ACC112 (cell line): ENCODE results near the gene ACY1.
"Not testable (repeated sequence)": the region's sequence is repeated elsewhere in the genome, so short reads cannot be mapped to it uniquely, and the experiment has no call there.

ENCODE experiments used
- H2AFZ ChIP-seq: fragments of 200-600 bp; sonication (generic); one replicate; pipeline ENCODE4 v1.6.0; 2017; ENCODE audit warnings: antibody characterized with exemption, low read length; ENCODE audit not compliant: unreplicated experiment
- H3K27ac ChIP-seq: fragments of 200-600 bp; sonication (generic); 2 replicates; pipeline ENCODE4 v1.5.1; 2014; ENCODE audit warnings: low read depth, mild to moderate bottlenecking, antibody characterized with exemption, low read length, moderate library complexity
- H3K27me3 ChIP-seq: fragments of 200-600 bp; sonication (generic); 2 replicates; pipeline ENCODE4 v1.6.1; 2014; ENCODE audit warnings: mild to moderate bottlenecking, antibody characterized with exemption, low read length, moderate library complexity, mixed read lengths; ENCODE audit not compliant: insufficient read depth
- H3K36me3 ChIP-seq: fragments of 200-600 bp; sonication (generic); 2 replicates; pipeline ENCODE4 v1.6.1; 2016; ENCODE audit warnings: mild to moderate bottlenecking, antibody characterized with exemption, low read length, moderate library complexity, mixed read lengths; ENCODE audit not compliant: insufficient read depth
- H3K4me1 ChIP-seq: fragments of 200-600 bp; sonication (generic); one replicate; pipeline ENCODE4 v1.6.1; 2016; ENCODE audit warnings: low read length, mixed read lengths; ENCODE audit not compliant: insufficient read depth, unreplicated experiment, control insufficient read depth
- H3K4me3 ChIP-seq: fragments of 200-600 bp; sonication (generic); 2 replicates; pipeline ENCODE4 v1.5.1; 2014; ENCODE audit warnings: mild to moderate bottlenecking, low read depth, low read length
- H3K79me2 ChIP-seq: fragments of 200-600 bp; sonication (generic); one replicate; pipeline ENCODE4 v1.6.0; 2016; ENCODE audit warnings: low read length; ENCODE audit not compliant: control insufficient read depth, unreplicated experiment, insufficient read depth

ACY1 gene

GRCh38 chr3:52032702-52033408 lies 49.5 kb downstream of the ACY1 start:
- Histone ChIP-seq H3K27ac (no peak overlapping the region), H3K36me3 (no peaks in the 10 kb centered on the region), H3K4me1 (peaks cover 9% of the 10 kb centered on the region), H3K79me2 (no peaks in the 10 kb centered on the region), H3K4me3 (no peak overlapping the region), H3K27me3 (no peaks in the 10 kb centered on the region), H2AFZ (no peak overlapping the region)

GRCh38 chr3:52033748-52034147 lies 50.4 kb downstream of the ACY1 start:
- not testable (repeated sequence) for H3K4me3 ChIP-seq, H3K27me3 ChIP-seq, H3K79me2 ChIP-seq, H3K36me3 ChIP-seq, H2AFZ ChIP-seq, H3K4me1 ChIP-seq, H3K27ac ChIP-seq

DNA sequence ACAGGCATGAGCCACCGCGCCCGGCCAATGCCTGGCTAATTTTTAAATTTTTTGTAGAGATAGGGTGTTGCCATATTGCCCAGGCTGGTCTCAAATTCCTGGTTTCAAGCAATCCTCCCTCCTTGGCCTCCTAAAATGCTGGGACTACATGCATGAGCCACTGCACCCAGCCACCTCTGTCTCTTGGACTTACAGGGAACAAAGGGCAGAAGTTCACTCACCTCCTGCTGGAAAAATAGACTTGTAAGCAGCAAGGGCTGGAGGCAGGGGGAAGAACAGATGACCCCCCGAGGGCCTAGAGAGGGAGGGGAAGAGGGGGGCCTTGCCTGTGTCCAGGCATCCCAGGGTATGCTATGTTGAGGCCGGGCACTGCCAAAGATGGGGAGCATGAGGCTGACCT lies 50.9 kb downstream of the ACY1 start:
- Histone ChIP-seq H3K36me3 (no peaks in the 10 kb centered on the region), H3K27me3 (no peaks in the 10 kb centered on the region), H3K4me1 (peaks cover 4% of the 10 kb centered on the region), H3K79me2 (no peaks in the 10 kb centered on the region), H3K27ac (no peak overlapping the region), H2AFZ (no peak overlapping the region), H3K4me3 (no peak overlapping the region)

GRCh38 chr3:52034651-52035050 lies 51.3 kb downstream of the ACY1 start:
- H3K36me3 ChIP-seq, result no peaks in the 10 kb centered on the region
- H3K4me3 ChIP-seq, result no peak overlapping the region
- H2AFZ ChIP-seq, result no peak overlapping the region
- peaks cover 4% of the 10 kb centered on the region for H3K4me1 ChIP-seq
- H3K27ac ChIP-seq, result no peak overlapping the region
- H3K79me2 ChIP-seq, result no peaks in the 10 kb centered on the region
- H3K27me3 ChIP-seq, result no peaks in the 10 kb centered on the region

DNA sequence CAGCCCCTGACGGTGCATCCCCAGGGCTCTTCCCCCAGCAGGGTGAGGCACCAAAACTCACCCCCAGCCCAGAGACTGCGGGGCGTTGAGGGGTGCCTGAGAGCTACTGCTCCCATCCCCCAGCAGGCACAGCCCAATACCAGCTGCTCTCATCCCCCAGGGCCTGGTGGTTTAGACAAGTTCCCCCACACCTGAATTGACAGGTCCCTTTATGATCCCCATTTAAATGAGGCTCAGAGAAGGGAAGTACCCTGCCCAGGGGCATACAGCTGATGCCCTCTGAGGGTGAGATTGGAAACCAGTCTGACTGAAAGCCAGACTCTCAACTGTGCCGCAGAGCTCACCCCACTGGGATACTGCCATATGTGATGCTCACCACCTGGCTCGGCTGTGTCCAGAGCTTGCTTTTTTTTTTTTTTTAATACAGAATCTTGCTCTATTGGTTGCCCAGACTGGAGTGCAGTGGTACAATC lies 52.9 kb downstream of the ACY1 start:
- Histone ChIP-seq H3K27me3 (no peaks in the 10 kb centered on the region), H3K4me3 (no peak overlapping the region), H3K36me3 (no peaks in the 10 kb centered on the region), H3K79me2 (no peaks in the 10 kb centered on the region), H3K27ac (no peak overlapping the region), H3K4me1 (peaks cover 4% of the 10 kb centered on the region), H2AFZ (no peak overlapping the region)

GRCh38 chr3:52036829-52037228 lies 53.5 kb downstream of the ACY1 start:
- no peaks in the 10 kb centered on the region for H3K27me3 ChIP-seq
- H3K27ac ChIP-seq, result no peak overlapping the region
- H2AFZ ChIP-seq, result no peak overlapping the region
- no peak overlapping the region for H3K4me3 ChIP-seq
- no peaks in the 10 kb centered on the region for H3K36me3 ChIP-seq
- H3K79me2 ChIP-seq, result no peaks in the 10 kb centered on the region
- peaks cover 4% of the 10 kb centered on the region for H3K4me1 ChIP-seq

- Histone ChIP-seq H2AFZ (no peak overlapping the region), H3K79me2 (no peaks in the 10 kb centered on the region), H3K4me3 (no peak overlapping the region), H3K36me3 (no peaks in the 10 kb centered on the region), H3K27ac (no peak overlapping the region), H3K27me3 (no peaks in the 10 kb centered on the region), H3K4me1 (peaks cover 4% of the 10 kb centered on the region)
Measured at GRCh38 chr3:52037291-52037690, 54.0 kb downstream of the ACY1 start.

DNA sequence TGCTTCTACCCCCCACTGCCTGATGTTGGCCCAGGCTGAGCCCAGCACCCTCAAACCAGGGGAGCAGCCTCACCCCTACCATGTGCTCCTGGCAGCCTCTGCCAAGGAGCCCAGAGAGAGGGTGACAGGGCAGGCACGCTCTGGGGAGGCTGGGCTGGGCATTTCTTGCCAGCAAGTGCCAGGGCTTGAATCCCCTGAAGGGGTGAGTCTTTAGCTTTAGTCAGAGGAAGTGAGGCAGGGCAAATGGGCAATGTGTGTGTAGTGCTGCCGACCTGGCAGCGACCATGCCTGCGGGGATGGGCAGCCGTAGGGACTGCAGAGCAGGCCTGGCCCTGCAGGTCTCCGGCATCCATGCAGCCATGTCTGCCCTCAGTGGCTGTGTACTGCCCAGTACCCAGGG lies 54.9 kb downstream of the ACY1 start:
- H3K36me3 ChIP-seq, result no peaks in the 10 kb centered on the region
- H3K27me3 ChIP-seq, result no peaks in the 10 kb centered on the region
- H3K27ac ChIP-seq, result no peak overlapping the region
- H2AFZ ChIP-seq, result no peak overlapping the region
- H3K4me3 ChIP-seq, result no peak overlapping the region
- peaks cover 4% of the 10 kb centered on the region for H3K4me1 ChIP-seq
- H3K79me2 ChIP-seq, result no peaks in the 10 kb centered on the region
